SH-SY5Y (cell line): ENCODE measurements around the gene DRICH1.

Source experiments
- GATA2 ChIP-seq: IDR thresholded peaks from 2 replicates; pipeline ENCODE4 v1.6.1; 2011; ENCODE audit warnings: mild to moderate bottlenecking, low read depth, low read length
- GATA3 ChIP-seq: IDR thresholded peaks from 2 replicates; pipeline ENCODE4 v1.6.1; 2011; ENCODE audit warnings: low read depth, mild to moderate bottlenecking, low read length, moderate library complexity

DNA sequence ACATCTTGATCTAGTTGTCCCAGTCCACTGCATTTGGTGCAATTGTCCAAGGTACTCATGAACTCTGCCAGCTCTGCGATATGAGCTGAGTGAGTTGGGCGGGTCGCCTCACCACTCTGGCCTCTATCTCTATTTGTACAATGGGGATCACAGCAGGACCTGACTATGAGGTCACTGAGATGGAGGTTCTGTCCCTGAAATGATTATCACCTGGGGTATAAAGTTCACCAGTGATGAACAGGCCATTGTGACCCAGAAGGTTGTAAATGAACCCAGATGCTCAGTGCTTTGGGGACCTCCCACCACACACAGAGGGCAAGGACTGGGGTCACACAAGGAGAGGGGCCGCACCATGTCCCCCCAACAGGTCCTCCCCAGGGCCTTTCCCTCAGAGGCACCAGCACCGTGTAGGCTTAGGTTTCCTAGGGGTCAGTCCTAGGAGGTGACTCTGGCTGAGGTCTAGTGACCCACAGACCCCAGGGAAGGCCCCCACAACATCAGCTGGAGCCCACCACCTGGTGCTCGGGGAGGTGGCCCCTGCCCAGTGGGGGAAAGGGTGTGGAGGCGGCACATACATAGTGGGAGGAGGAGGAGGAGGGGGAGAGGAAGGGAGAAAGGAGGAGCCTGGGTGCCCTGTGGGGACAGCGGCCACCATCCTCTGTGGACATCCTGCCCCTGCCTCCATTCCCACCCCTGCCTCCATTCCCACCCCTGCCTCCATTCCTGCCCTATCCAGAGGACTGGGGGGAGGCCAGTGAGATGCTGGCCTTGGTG, 27.0 kb downstream of the DRICH1 start:
- no peak for TF ChIP-seq GATA2
- no peak for TF ChIP-seq GATA3
